ENCODE measurements around the gene P2RX1. TPM values are rescaled to one million over a fixed set of nuclear protein-coding genes. Genes with fewer than 3 reads are reported as not detected.

Gene P2RX1
- total RNA-seq, 1 donor: 31.6 TPM

DNA sequence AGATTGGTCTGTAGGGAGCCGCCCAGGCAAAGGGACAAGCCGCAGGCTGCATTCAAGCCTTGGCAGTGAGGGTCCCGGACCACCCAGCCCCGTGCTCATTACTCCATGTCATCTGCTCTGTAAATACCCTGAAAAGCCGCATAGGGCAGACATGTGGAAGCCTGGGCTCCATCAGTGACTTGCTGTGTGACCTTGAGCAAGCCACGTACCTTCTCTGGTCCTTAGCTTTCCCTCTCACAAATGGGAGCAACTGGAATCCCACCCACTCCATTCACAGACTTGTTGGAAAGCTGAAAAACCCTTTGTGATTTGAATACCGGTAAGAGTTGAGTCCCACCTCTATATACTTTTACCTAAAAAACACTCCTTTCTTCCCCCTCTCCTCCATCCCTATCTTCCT lies 35.3 kb downstream of the P2RX1 start:
- no peaks in the 10 kb centered on the region for H3K9me3 ChIP-seq (ENCODE audit: low read depth, low read length)
- H3K4me3 ChIP-seq (ENCODE audit: low read length): no peak overlapping the region
- H3K27me3 ChIP-seq (ENCODE audit: insufficient read depth, low read length): no peaks in the 10 kb centered on the region
- H3K4me1 ChIP-seq (ENCODE audit: insufficient read depth, low read length): peaks cover 6% of the 10 kb centered on the region

DNA sequence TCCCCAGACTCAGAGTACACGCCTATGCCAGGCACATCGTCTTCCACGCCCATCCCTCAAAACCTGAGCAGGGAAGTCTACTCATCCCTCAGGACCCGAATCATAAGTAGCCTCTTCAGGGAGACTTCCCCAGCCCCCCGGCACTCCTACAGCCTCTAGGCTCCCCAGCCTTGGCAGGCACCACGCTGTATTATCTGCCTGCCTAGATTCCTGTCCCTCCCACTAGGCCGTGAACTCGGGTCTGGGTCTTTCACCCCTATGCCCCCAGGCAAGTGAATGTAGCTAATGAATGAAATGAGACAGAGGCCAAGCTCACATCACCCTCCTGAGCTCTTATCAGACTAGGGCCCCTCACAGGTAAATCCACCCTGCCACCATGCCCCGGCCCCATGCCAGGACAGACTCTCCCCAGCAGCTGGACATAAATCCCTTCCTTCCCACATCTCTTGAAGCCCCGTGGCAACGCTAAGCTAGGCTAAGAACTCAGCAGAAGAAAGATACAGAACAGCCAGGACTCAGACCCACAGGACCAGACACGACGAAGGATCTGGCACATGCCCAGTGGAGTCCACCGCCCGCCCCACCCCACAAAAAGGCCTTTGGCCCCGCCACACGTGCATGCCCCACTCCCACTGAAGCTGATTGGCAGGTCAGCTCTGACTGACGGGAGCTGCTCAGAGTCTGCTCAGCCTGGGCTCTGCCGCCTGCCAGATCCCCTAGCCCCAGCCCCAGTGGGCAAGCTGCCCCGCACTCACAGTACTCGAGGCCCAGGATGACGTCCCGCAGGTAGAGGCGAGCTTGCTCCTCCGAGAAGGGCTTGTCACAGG lies 36.5 kb downstream of the P2RX1 start:
- Histone ChIP-seq H3K4me3 (ENCODE audit: low read length) (no peak overlapping the region), H3K9me3 (ENCODE audit: low read depth, low read length) (no peaks in the 10 kb centered on the region), H3K4me1 (ENCODE audit: insufficient read depth, low read length) (no peaks in the 10 kb centered on the region), H3K27me3 (ENCODE audit: insufficient read depth, low read length) (no peaks in the 10 kb centered on the region)

DNA sequence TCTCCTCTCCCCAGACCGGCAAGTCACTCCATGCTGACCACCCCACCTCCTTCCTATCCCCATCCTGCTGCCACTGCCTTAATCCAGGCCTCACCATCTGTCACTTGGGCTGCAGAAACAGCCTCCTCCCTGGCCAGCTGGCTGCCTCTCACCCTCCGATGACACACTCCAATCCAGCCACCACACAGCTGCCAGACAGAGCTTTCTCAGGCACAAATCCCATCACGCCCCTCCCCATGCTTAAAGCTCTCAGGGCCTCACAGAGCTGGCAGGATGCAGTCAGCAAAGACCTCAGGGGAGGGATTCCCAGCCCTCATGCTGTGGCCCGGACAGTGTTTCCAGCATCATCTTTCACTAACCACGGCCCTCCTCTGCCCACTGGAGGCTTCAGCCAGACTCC lies 37.1 kb downstream of the P2RX1 start:
- Histone ChIP-seq H3K9me3 (ENCODE audit: low read depth, low read length) (no peaks in the 10 kb centered on the region), H3K4me1 (ENCODE audit: insufficient read depth, low read length) (no peaks in the 10 kb centered on the region), H3K4me3 (ENCODE audit: low read length) (no peak overlapping the region), H3K27me3 (ENCODE audit: insufficient read depth, low read length) (no peaks in the 10 kb centered on the region)

- H3K4me3 ChIP-seq (ENCODE audit: low read length): no peak overlapping the region
- H3K9me3 ChIP-seq (ENCODE audit: low read depth, low read length): no peaks in the 10 kb centered on the region
- H3K27me3 ChIP-seq (ENCODE audit: insufficient read depth, low read length): no peaks in the 10 kb centered on the region
- no peaks in the 10 kb centered on the region for H3K4me1 ChIP-seq (ENCODE audit: insufficient read depth, low read length)
Measured at GRCh38 chr17:3877220-3877619, 39.0 kb downstream of the P2RX1 start.

GRCh38 chr17:3875317-3875716 lies 40.9 kb downstream of the P2RX1 start:
- H3K4me3 ChIP-seq (ENCODE audit: low read length): no peak overlapping the region

GRCh38 chr17:3873862-3874261 lies 42.4 kb downstream of the P2RX1 start:
- Histone ChIP-seq H3K9me3 (ENCODE audit: low read depth, low read length) (no peaks in the 10 kb centered on the region), H3K4me3 (ENCODE audit: low read length) (no peak overlapping the region), H3K4me1 (ENCODE audit: insufficient read depth, low read length) (no peaks in the 10 kb centered on the region), H3K27me3 (ENCODE audit: insufficient read depth, low read length) (no peaks in the 10 kb centered on the region)

More at GRCh38 chr17:3875317-3875716, 40.9 kb downstream of the P2RX1 start:
- Histone ChIP-seq H3K27me3 (ENCODE audit: insufficient read depth, low read length) (no peaks in the 10 kb centered on the region), H3K9me3 (ENCODE audit: low read depth, low read length) (no peaks in the 10 kb centered on the region), H3K4me1 (ENCODE audit: insufficient read depth, low read length) (no peaks in the 10 kb centered on the region)

- Histone ChIP-seq H3K4me3 (ENCODE audit: low read length) (no peak overlapping the region), H3K4me1 (ENCODE audit: insufficient read depth, low read length) (no peaks in the 10 kb centered on the region), H3K9me3 (ENCODE audit: low read depth, low read length) (no peaks in the 10 kb centered on the region), H3K27me3 (ENCODE audit: insufficient read depth, low read length) (no peaks in the 10 kb centered on the region)
Measured at GRCh38 chr17:3870871-3871306, 45.4 kb downstream of the P2RX1 start.

GRCh38 chr17:3867606-3868005 lies 48.7 kb downstream of the P2RX1 start:
- Histone ChIP-seq H3K9me3 (ENCODE audit: low read depth, low read length) (no peaks in the 10 kb centered on the region), H3K4me3 (ENCODE audit: low read length) (no peak overlapping the region), H3K4me1 (ENCODE audit: insufficient read depth, low read length) (no peaks in the 10 kb centered on the region), H3K27me3 (ENCODE audit: insufficient read depth, low read length) (no peaks in the 10 kb centered on the region)

DNA sequence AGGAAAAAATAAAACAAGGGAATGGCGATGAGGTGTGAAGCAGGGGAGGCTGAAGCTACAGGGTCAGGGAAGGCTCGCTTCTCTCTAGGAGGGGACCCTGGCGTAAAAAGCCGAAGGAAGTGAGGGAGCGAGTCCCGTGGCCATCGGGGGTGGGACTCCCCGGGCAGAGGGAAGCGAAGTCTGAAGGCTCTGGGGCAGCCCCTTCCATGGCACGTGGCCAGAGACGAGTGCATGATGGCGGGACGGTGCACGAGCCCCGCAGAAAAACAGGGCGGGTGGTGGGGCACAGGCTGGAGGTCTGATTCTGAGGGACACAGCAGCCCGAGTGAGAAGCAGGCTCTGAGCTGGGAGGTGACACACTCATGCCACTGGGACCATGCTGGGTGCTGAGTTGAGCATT lies 49.2 kb downstream of the P2RX1 start:
- Histone ChIP-seq H3K27me3 (ENCODE audit: insufficient read depth, low read length) (no peaks in the 10 kb centered on the region), H3K9me3 (ENCODE audit: low read depth, low read length) (no peaks in the 10 kb centered on the region), H3K4me3 (ENCODE audit: low read length) (no peak overlapping the region), H3K4me1 (ENCODE audit: insufficient read depth, low read length) (no peaks in the 10 kb centered on the region)

- H3K9me3 ChIP-seq (ENCODE audit: low read depth, low read length): no peaks in the 10 kb centered on the region
- H3K4me1 ChIP-seq (ENCODE audit: insufficient read depth, low read length): no peaks in the 10 kb centered on the region
Measured at GRCh38 chr17:3866276-3866675, 50.0 kb downstream of the P2RX1 start.

DNA sequence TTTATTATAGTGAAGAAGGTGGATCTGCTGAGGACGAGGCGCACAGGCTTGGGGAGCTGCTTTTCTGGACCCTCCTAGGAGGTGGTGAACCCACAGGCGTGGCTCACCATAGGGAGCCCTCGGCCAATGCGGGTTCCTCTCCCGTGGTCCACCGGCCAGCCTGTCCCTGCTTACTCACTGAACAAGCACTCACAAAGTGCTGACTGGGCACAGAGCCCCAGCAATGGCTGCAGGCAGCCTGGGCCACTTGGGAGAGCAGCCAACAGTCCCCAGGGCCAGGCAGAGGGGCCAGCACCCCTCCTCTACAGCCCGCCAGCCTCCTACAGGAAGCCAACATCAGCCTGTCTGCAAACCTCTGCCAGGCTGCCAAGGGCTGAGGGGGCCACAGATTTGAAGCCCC lies 51.1 kb downstream of the P2RX1 start:
- Histone ChIP-seq H3K27me3 (ENCODE audit: insufficient read depth, low read length) (no peaks in the 10 kb centered on the region), H3K4me3 (ENCODE audit: low read length) (no peak overlapping the region), H3K9me3 (ENCODE audit: low read depth, low read length) (no peaks in the 10 kb centered on the region), H3K4me1 (ENCODE audit: insufficient read depth, low read length) (no peaks in the 10 kb centered on the region)

More at GRCh38 chr17:3866276-3866675, 50.0 kb downstream of the P2RX1 start:
- Histone ChIP-seq H3K4me3 (ENCODE audit: low read length) (no peak overlapping the region), H3K27me3 (ENCODE audit: insufficient read depth, low read length) (no peaks in the 10 kb centered on the region)

GRCh38 chr17:3864534-3864933 lies 51.7 kb downstream of the P2RX1 start:
- Histone ChIP-seq H3K4me1 (ENCODE audit: insufficient read depth, low read length) (no peaks in the 10 kb centered on the region), H3K9me3 (ENCODE audit: low read depth, low read length) (no peaks in the 10 kb centered on the region), H3K4me3 (ENCODE audit: low read length) (no peak overlapping the region), H3K27me3 (ENCODE audit: insufficient read depth, low read length) (no peaks in the 10 kb centered on the region)

DNA sequence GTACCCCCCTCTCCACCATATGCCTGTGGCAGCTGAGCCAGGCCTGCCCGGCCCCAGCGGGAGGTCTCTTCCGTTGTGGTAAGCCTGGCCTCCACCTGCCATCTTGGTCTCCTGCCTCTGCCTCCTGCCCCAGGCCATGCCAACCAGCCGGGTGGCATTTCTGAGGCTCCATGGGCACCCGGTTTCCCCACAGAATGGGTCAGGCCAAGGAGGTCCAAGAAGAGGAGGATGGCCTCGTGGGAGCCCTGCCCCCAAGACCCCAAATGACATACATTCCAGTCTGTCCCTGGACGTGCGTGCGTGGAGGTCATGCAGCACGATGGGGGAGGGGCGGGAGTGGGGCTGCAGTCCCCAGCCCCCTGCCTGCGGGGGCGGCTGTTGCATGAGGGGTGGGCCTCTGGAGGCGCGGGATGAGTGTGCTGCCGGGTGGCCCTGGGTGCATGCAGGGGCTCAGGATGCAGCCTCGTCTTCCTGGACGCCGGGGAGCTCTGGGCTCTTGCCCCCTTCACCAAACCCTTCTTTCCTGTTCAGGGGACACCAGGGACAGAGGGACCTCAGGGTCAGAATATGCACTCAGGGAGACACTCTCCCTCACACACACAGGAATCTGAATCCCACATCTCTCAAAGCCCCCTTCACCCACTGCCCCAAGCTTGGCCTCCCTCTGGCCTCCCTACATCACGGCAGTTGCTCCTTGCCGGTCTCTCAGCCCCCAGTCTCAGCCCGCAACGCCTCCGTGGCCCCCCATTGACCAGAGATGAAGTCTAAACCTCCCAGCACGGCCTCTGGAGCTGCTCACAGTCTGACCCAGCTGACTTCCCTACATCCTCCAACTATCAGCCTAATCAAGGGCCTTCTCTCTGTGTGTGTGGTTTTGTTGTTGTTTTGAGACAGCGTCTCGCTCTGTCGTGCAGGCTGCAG lies 54.2 kb downstream of the P2RX1 start:
- H3K27me3 ChIP-seq (ENCODE audit: insufficient read depth, low read length): no peaks in the 10 kb centered on the region
- no peaks in the 10 kb centered on the region for H3K9me3 ChIP-seq (ENCODE audit: low read depth, low read length)
- H3K4me3 ChIP-seq (ENCODE audit: low read length): no peak overlapping the region
- no peaks in the 10 kb centered on the region for H3K4me1 ChIP-seq (ENCODE audit: insufficient read depth, low read length)

GRCh38 chr17:3860939-3861700 lies 55.1 kb downstream of the P2RX1 start:
- Histone ChIP-seq H3K27me3 (ENCODE audit: insufficient read depth, low read length) (no peaks in the 10 kb centered on the region), H3K4me1 (ENCODE audit: insufficient read depth, low read length) (no peaks in the 10 kb centered on the region), H3K4me3 (ENCODE audit: low read length) (no peak overlapping the region), H3K9me3 (ENCODE audit: low read depth, low read length) (no peaks in the 10 kb centered on the region)

- Histone ChIP-seq H3K9me3 (ENCODE audit: low read depth, low read length) (no peaks in the 10 kb centered on the region), H3K27me3 (ENCODE audit: insufficient read depth, low read length) (no peaks in the 10 kb centered on the region), H3K4me1 (ENCODE audit: insufficient read depth, low read length) (no peaks in the 10 kb centered on the region), H3K4me3 (ENCODE audit: low read length) (no peak overlapping the region)
Measured at GRCh38 chr17:3859940-3860339, 56.3 kb downstream of the P2RX1 start.
